C4-2B (cell line): Measurements from ENCODE around the gene ADPRS.

Experiments
- H3K27ac ChIP-seq: fragments of 450-650 bp; 2 replicates; pipeline ENCODE4 v1.5.1; 2017
- ZFX ChIP-seq: fragments of 450-650 bp; IDR thresholded peaks from 2 replicates; pipeline ENCODE4 v1.6.1; 2017
- TF ChIP-seq, protein P1 (sequence below): fragments of 450-650 bp; conservative IDR thresholded peaks from 2 replicates; pipeline ENCODE4 v1.5.1; 2017; ENCODE audit warnings: mild to moderate bottlenecking

ADPRS gene

DNA sequence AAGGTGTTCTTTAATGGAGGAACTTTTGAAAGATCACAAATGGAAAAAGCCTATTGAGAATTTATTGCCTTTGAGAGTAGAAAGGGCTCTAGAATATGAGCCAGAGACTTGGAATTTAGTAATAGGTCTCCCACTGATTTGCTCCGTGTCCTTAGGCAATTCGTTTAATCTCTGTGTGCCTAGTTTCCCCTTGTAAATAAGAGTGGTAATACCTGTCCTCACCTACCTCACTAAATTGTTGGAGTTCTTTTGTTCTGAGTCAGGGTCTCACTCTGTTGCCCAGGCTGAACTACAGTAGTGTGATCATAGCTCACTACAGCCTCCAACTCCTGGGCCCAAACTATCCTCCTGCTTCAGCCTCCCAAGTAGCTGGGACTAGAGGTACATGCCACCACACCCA lies 19.8 kb upstream of the ADPRS start:
- no peak overlapping the region for H3K27ac ChIP-seq
- TF ChIP-seq ZFX = no peak
- TF ChIP-seq, protein P1, sequence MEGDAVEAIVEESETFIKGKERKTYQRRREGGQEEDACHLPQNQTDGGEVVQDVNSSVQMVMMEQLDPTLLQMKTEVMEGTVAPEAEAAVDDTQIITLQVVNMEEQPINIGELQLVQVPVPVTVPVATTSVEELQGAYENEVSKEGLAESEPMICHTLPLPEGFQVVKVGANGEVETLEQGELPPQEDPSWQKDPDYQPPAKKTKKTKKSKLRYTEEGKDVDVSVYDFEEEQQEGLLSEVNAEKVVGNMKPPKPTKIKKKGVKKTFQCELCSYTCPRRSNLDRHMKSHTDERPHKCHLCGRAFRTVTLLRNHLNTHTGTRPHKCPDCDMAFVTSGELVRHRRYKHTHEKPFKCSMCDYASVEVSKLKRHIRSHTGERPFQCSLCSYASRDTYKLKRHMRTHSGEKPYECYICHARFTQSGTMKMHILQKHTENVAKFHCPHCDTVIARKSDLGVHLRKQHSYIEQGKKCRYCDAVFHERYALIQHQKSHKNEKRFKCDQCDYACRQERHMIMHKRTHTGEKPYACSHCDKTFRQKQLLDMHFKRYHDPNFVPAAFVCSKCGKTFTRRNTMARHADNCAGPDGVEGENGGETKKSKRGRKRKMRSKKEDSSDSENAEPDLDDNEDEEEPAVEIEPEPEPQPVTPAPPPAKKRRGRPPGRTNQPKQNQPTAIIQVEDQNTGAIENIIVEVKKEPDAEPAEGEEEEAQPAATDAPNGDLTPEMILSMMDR = no peak

DNA sequence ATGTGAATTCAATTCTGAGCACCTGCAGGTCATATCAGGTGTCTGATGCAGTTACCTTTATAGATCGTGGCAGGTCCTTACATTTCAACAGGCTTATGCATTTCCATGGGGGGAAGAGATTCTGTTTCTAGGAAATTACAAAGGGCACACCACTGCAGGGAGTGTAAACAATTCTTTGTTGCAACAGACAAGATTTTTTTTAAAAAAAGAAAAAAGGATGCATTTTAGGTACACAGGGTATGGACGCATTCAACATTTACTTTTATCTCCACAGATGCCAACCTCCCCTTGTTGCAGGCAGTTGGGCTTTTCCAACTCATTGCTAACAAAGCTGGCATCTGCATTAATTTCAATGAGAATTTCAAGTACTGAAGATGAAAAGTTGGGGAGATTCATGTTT lies 18.3 kb upstream of the ADPRS start:
- no peak for TF ChIP-seq ZFX
- TF ChIP-seq, protein P1 = no peak
- no peak overlapping the region for H3K27ac ChIP-seq

DNA sequence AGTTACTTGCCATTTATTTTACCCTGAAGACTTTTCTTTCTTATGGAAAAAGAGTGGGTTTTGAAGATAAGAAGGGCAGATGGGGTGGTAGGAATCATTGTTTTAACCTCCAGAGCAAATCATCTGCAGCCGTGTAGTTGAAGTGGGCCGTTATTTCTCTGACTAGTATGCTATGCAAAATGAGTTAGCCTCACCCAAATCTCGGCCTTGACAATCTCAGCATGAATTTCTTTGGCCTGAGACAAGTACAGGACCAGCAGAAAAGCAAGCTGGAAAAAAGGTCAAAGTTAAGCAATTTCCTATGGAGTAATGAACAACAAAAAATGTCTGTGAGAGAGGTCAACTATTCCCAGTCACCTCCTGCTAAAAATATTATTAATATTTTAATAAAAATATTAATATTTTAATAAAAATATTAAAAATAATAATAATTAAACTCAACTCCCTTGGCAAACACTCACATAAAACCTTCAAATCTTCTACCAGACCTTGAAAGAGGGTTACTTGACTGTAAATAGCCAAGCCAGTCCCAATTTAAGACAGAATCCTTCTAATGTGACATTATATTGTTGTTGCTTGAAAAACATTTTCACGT lies 11.6 kb upstream of the ADPRS start:
- H3K27ac ChIP-seq = no peak overlapping the region
- no peak for TF ChIP-seq ZFX
- TF ChIP-seq, protein P1 = no peak

- no peak overlapping the region for H3K27ac ChIP-seq
- no peak for TF ChIP-seq ZFX
- TF ChIP-seq, protein P1 = no peak
These were observed 8.5 kb upstream of the ADPRS start for GRCh38 chr1:36080236-36080635.

GRCh38 chr1:36080801-36081200 lies 7.9 kb upstream of the ADPRS start:
- TF ChIP-seq, protein P1 = no peak
- TF ChIP-seq ZFX = no peak
- H3K27ac ChIP-seq = no peak overlapping the region

DNA sequence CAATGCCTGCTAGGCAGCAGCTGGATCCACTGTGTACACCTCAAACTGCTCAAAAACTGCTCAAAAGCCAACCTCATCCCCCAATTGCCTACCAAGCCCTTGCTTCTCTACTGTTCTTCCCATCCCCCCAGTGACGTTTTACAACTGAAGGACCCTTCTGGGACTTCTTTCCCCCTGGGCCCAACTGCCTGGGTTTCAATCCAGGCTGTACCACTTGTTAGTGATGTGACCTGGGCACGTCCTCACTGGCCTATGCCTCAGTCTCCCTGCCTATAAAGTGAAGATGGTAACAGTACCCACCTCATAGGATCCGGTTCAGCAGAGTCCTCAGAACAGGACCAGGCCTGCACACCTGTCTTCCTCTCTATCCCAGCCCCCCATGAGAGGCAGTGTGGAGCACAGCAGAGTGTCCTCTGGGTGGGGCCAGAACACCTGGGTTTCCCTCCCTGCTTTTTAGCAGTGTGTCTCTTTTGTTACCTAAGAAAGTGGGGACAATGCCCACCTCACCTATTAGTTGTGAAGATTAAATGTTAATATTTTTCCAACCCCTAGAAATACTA lies 6.7 kb upstream of the ADPRS start:
- no peak for TF ChIP-seq ZFX
- TF ChIP-seq, protein P1 = no peak
- no peak overlapping the region for H3K27ac ChIP-seq

GRCh38 chr1:36083219-36083618 lies 5.5 kb upstream of the ADPRS start:
- no peak for TF ChIP-seq ZFX
- TF ChIP-seq, protein P1 = no peak
- no peak overlapping the region for H3K27ac ChIP-seq
